K562 (cell line): ENCODE measurements around the gene OGDH.

Experiments
- ATF1 ChIP-seq, 2 experiments: fragments of 450-650 bp in 1 of 2; IDR thresholded peaks; 2 replicates each; pipeline ENCODE4 v1.6.1; 2016; ENCODE audit warnings: missing compliant biosample characterization in 1 of 2, missing genetic modification characterization in 1 of 2
- BCOR ChIP-seq: fragments of 450-650 bp; IDR thresholded peaks from 2 replicates; pipeline ENCODE4 v1.6.1; 2016
- CBX5 ChIP-seq: IDR thresholded peaks from 2 replicates; pipeline ENCODE4 v1.6.1; 2014; ENCODE audit warnings: low read depth, borderline replicate concordance
- CEBPB ChIP-seq: fragments of 450-650 bp; IDR thresholded peaks from 2 replicates; pipeline ENCODE4 v1.6.1; 2016; ENCODE audit warnings: missing genetic modification characterization, missing compliant biosample characterization
- CREB1 ChIP-seq, 2 experiments: sonication (generic) in 1 of 2; formaldehyde crosslinking in 1 of 2; IDR thresholded peaks; 2 replicates each; pipeline versions ENCODE4 v1.6.1 to v1.8.0; 2012 to 2022; ENCODE audit warnings: inconsistent platforms in 1 of 2, mild to moderate bottlenecking in 1 of 2, missing genetic modification reagents in 1 of 2, moderate library complexity in 1 of 2
- HDAC1 ChIP-seq, 2 experiments: fragments of 450-650 bp; IDR thresholded peaks; 2 replicates each; pipeline ENCODE4 v1.6.1; 2016 to 2017; ENCODE audit warnings: inconsistent platforms in 1 of 2, mild to moderate bottlenecking in 1 of 2, moderate library complexity in 1 of 2
- KAT7 ChIP-seq: sonication (generic); formaldehyde crosslinking; IDR thresholded peaks from 2 replicates; pipeline ENCODE4 v1.8.0; 2022; ENCODE audit warnings: missing genetic modification reagents, mild to moderate bottlenecking, borderline replicate concordance
- MAFF ChIP-seq: IDR thresholded peaks from 2 replicates; pipeline ENCODE4 v1.6.1; 2012; ENCODE audit warnings: low read length, improper control_type of control experiment
- NONO ChIP-seq, 2 experiments: fragments of 200-400 bp in 1 of 2; fragments of 450-650 bp in 1 of 2; formaldehyde crosslinking in 1 of 2; IDR thresholded peaks; 2 replicates each; pipeline ENCODE4 v1.6.1; 2017; ENCODE audit warnings: low read depth in 2 of 2, mild to moderate bottlenecking in 2 of 2, moderate library complexity in 2 of 2, low read length in 1 of 2
- POLR2A ChIP-seq: fragments of 450-650 bp; conservative IDR thresholded peaks from 2 replicates; pipeline ENCODE4 v1.6.1; 2016
- TF ChIP-seq, protein P1 (sequence below), 3 experiments: IDR thresholded peaks in 2 of 3; conservative IDR thresholded peaks in 1 of 3; 2 replicates each; pipeline ENCODE4 v1.5.1; 2011 to 2012; ENCODE audit warnings: low read length in 3 of 3, mild to moderate bottlenecking in 3 of 3, control low read depth in 2 of 3, improper control_type of control experiment in 1 of 3, inconsistent platforms in 1 of 3, low read depth in 1 of 3, mixed read lengths in 1 of 3, moderate library complexity in 1 of 3; ENCODE audit not compliant: insufficient read depth in 2 of 3

DNA sequence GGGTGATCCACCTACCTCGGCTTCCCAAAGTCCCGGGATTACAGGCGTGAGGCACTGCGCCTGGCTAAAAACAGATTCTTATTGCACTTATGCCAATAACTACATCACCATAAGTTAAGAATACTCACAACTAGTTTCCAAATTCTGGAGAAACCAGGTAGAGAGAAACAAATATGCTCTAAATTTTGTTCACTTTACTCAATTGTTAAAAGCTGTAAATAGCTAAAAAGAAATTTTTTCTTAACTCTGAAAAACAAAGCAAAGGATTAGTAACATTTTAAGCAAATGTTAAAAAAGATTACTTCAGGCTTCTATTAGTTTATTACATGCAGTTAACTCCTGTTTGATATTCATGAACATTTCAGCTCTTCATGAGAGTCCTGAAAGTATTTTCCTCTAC is 113.9 kb downstream of the OGDH start:
- 0 out of 2 replicates have a peak, but pooled peaks have one; percentile 45 for TF ChIP-seq CBX5
- no peak for TF ChIP-seq NONO (IDR thresholded peaks at IDR 0.05; ENCODE audit: low read depth in 2 of 2, low read length in 1 of 2)
- TF ChIP-seq, protein P1, sequence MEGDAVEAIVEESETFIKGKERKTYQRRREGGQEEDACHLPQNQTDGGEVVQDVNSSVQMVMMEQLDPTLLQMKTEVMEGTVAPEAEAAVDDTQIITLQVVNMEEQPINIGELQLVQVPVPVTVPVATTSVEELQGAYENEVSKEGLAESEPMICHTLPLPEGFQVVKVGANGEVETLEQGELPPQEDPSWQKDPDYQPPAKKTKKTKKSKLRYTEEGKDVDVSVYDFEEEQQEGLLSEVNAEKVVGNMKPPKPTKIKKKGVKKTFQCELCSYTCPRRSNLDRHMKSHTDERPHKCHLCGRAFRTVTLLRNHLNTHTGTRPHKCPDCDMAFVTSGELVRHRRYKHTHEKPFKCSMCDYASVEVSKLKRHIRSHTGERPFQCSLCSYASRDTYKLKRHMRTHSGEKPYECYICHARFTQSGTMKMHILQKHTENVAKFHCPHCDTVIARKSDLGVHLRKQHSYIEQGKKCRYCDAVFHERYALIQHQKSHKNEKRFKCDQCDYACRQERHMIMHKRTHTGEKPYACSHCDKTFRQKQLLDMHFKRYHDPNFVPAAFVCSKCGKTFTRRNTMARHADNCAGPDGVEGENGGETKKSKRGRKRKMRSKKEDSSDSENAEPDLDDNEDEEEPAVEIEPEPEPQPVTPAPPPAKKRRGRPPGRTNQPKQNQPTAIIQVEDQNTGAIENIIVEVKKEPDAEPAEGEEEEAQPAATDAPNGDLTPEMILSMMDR (IDR thresholded peaks at IDR 0.05 in 2 of 3, conservative IDR thresholded peaks at IDR 0.05 in 1 of 3; ENCODE audit: insufficient read depth in 2 of 3, low read depth in 1 of 3, low read length in 3 of 3): no peak
- no peak for TF ChIP-seq MAFF
- no peak for TF ChIP-seq POLR2A
- no peak for TF ChIP-seq CEBPB (tag)
- TF ChIP-seq HDAC1 (IDR thresholded peaks at IDR 0.05): no peak
- TF ChIP-seq BCOR: no peak
- no peak for TF ChIP-seq CREB1 (IDR thresholded peaks at IDR 0.05)
- no peak for TF ChIP-seq CREB1 (CRISPR knock-in tag; IDR thresholded peaks at IDR 0.05)
- TF ChIP-seq ATF1 (CRISPR knock-in tag; IDR thresholded peaks at IDR 0.05): no peak
- no peak for TF ChIP-seq ATF1 (tag; IDR thresholded peaks at IDR 0.05)
- no peak for TF ChIP-seq KAT7 (CRISPR knock-in tag)
